HFF-Myc (cell line): ENCODE measurements around the gene SORCS2.

Source experiments
- DNase-seq: peaks from one replicate; pipeline ENCODE4 v3.0.0-alpha.2; 2011; ENCODE audit warnings: low read depth; ENCODE audit errors: extremely low read depth
- H3K4me3 ChIP-seq: replicated peaks from 2 replicates; pipeline ENCODE4 v1.5.1; 2011; ENCODE audit warnings: low read depth, mild to moderate bottlenecking, control low read depth, low read length
- CTCF ChIP-seq: IDR thresholded peaks from 2 replicates; pipeline ENCODE4 v1.5.1; 2012; ENCODE audit warnings: mild to moderate bottlenecking, low read depth, low read length, control low read depth; ENCODE audit errors: missing control alignments

Gene SORCS2

GRCh38 chr4:7459471-7459870 lies 267.1 kb downstream of the SORCS2 start:
- no peak overlapping the region for H3K4me3 ChIP-seq
- TF ChIP-seq CTCF: no peak
- no peak for DNase-seq

GRCh38 chr4:7460566-7460965 lies 268.2 kb downstream of the SORCS2 start:
- H3K4me3 ChIP-seq: no peak overlapping the region
- no peak for TF ChIP-seq CTCF
- DNase-seq: peak; percentile 11

- TF ChIP-seq CTCF: no peak
- no peak for DNase-seq
- H3K4me3 ChIP-seq: no peak overlapping the region
Measured at GRCh38 chr4:7461230-7461629, 268.9 kb downstream of the SORCS2 start.

- peak; percentile 49 for TF ChIP-seq CTCF
- no peak overlapping the region for H3K4me3 ChIP-seq
- peak; percentile 6 for DNase-seq
Measured at GRCh38 chr4:7462509-7462971, 270.2 kb downstream of the SORCS2 start.

GRCh38 chr4:7463566-7464258 lies 271.4 kb downstream of the SORCS2 start:
- H3K4me3 ChIP-seq: no peak overlapping the region
- DNase-seq: no peak
- no peak for TF ChIP-seq CTCF

GRCh38 chr4:7464259-7464655 lies 271.9 kb downstream of the SORCS2 start:
- no peak for DNase-seq
- no peak overlapping the region for H3K4me3 ChIP-seq
- no peak for TF ChIP-seq CTCF

GRCh38 chr4:7465017-7465416 lies 272.7 kb downstream of the SORCS2 start:
- DNase-seq: no peak
- no peak for TF ChIP-seq CTCF
- no peak overlapping the region for H3K4me3 ChIP-seq
